ENCODE data around the gene MRPS24.

Gene MRPS24

GRCh38 chr7:43849047-43849446 is 20.3 kb downstream of the MRPS24 start:
- TF ChIP-seq PATZ1 (CRISPR knock-in tag; IDR thresholded peaks at IDR 0.05; ENCODE audit: borderline replicate concordance): no peak
- no peak for TF ChIP-seq TSHZ2 (CRISPR knock-in tag; IDR thresholded peaks at IDR 0.05)
- TF ChIP-seq ZC3H10 (CRISPR knock-in tag; IDR thresholded peaks at IDR 0.05): no peak
- TF ChIP-seq OSR1 (CRISPR knock-in tag; IDR thresholded peaks at IDR 0.05): no peak
- no peak for TF ChIP-seq BACH2 (CRISPR knock-in tag; IDR thresholded peaks at IDR 0.05; ENCODE audit: borderline replicate concordance)
- no peak for TF ChIP-seq RARB (CRISPR knock-in tag; IDR thresholded peaks at IDR 0.05)
- TF ChIP-seq POU6F1 (CRISPR knock-in tag; IDR thresholded peaks at IDR 0.05; ENCODE audit: borderline replicate concordance, low read depth): no peak
- TF ChIP-seq ZNF565 (CRISPR knock-in tag; conservative IDR thresholded peaks at IDR 0.05; ENCODE audit: low read depth): no peak
- ATAC-seq: no peak

GRCh38 chr7:43847496-43847895 is 21.8 kb downstream of the MRPS24 start:
- ATAC-seq: no peak
- TF ChIP-seq RARB (CRISPR knock-in tag; IDR thresholded peaks at IDR 0.05) (no peak), TCF4 (CRISPR knock-in tag; IDR thresholded peaks at IDR 0.05; ENCODE audit: borderline replicate concordance) (no peak), BACH2 (CRISPR knock-in tag; IDR thresholded peaks at IDR 0.05; ENCODE audit: borderline replicate concordance) (no peak), ZNF70 (CRISPR knock-in tag; IDR thresholded peaks at IDR 0.05) (no peak), ZNF565 (CRISPR knock-in tag; conservative IDR thresholded peaks at IDR 0.05; ENCODE audit: low read depth) (no peak), GLIS3 (CRISPR knock-in tag; IDR thresholded peaks at IDR 0.05) (no peak), SNAI2 (CRISPR knock-in tag; IDR thresholded peaks at IDR 0.05) (no peak), PPARA (CRISPR knock-in tag; IDR thresholded peaks at IDR 0.05; ENCODE audit: borderline replicate concordance) (no peak), OSR1 (CRISPR knock-in tag; IDR thresholded peaks at IDR 0.05) (no peak), CREB5 (CRISPR knock-in tag; IDR thresholded peaks at IDR 0.05; ENCODE audit: low read depth) (no peak), CSDC2 (CRISPR knock-in tag; IDR thresholded peaks at IDR 0.05) (no peak), PATZ1 (CRISPR knock-in tag; IDR thresholded peaks at IDR 0.05; ENCODE audit: borderline replicate concordance) (no peak), ZC3H10 (CRISPR knock-in tag; IDR thresholded peaks at IDR 0.05) (no peak), TSHZ2 (CRISPR knock-in tag; IDR thresholded peaks at IDR 0.05) (no peak), ZNF8 (CRISPR knock-in tag; IDR thresholded peaks at IDR 0.05) (no peak), ESRRG (CRISPR knock-in tag; IDR thresholded peaks at IDR 0.05) (no peak), ZFP30 (CRISPR knock-in tag; IDR thresholded peaks at IDR 0.05) (no peak), ZFP3 (CRISPR knock-in tag; IDR thresholded peaks at IDR 0.05) (no peak), ARNTL (CRISPR knock-in tag; IDR thresholded peaks at IDR 0.05; ENCODE audit: borderline replicate concordance, low read depth) (no peak)
